Measurements from ENCODE around the gene IL2RA. TPM values are rescaled to one million over a fixed set of nuclear protein-coding genes. Genes with fewer than 3 reads are reported as not detected.

IL2RA gene
- polyA plus RNA-seq, 1 donor from 2014 or later: not detected

GRCh38 chr10:5996696-5997095 is 65.5 kb downstream of the IL2RA start:
- H3K4me2 ChIP-seq (ENCODE audit: low read length): no peak overlapping the region
- no peak overlapping the region for H2AFZ ChIP-seq (ENCODE audit: low read depth, low read length)
- H3K27me3 ChIP-seq (ENCODE audit: insufficient read depth, low read depth, low read length): no peaks in the 10 kb centered on the region
- no peak overlapping the region for H3K9ac ChIP-seq (ENCODE audit: low read length)
- no peak overlapping the region for H3K27ac ChIP-seq (ENCODE audit: low read length)
- H3K36me3 ChIP-seq (ENCODE audit: insufficient read depth, low read length): no peaks in the 10 kb centered on the region
- H3F3A ChIP-seq (ENCODE audit: insufficient read depth, low read length, poor library complexity, severe bottlenecking): no peaks in the 10 kb centered on the region
- H3K4me3 ChIP-seq (ENCODE audit: low read length): no peak overlapping the region
- peaks cover under 1% of the 10 kb centered on the region for H3K9me3 ChIP-seq (ENCODE audit: low read length)
- no peaks in the 10 kb centered on the region for H3K79me2 ChIP-seq (replicated peaks; ENCODE audit: insufficient read depth, low read length)
- no peaks in the 10 kb centered on the region for H4K20me1 ChIP-seq (ENCODE audit: insufficient read depth)
- TF ChIP-seq TAF1 (IDR thresholded peaks at IDR 0.05; ENCODE audit: low read depth) (no peak), SMC3 (conservative IDR thresholded peaks at IDR 0.05; ENCODE audit: poor library complexity) (no peak), EP300 (conservative IDR thresholded peaks at IDR 0.05; ENCODE audit: poor library complexity, severe bottlenecking) (no peak), POLR2AphosphoS5 (IDR thresholded peaks at IDR 0.05) (no peak)
- no peaks in the 10 kb centered on the region for H3K9me2 ChIP-seq (ENCODE audit: insufficient read depth, low read length)

GRCh38 chr10:5992398-5992797 is 69.8 kb downstream of the IL2RA start:
- no peaks in the 10 kb centered on the region for H4K20me1 ChIP-seq (ENCODE audit: insufficient read depth)
- no peak for TF ChIP-seq MXI1 (conservative IDR thresholded peaks at IDR 0.05; ENCODE audit: poor library complexity, severe bottlenecking)
- no peak for TF ChIP-seq RAD21 (conservative IDR thresholded peaks at IDR 0.05)
- TF ChIP-seq POLR2AphosphoS5 (IDR thresholded peaks at IDR 0.05): no peak
- H3K9ac ChIP-seq (ENCODE audit: low read length): no peak overlapping the region
- peaks cover 4% of the 10 kb centered on the region for H3K9me3 ChIP-seq (ENCODE audit: low read length)
- H3K79me2 ChIP-seq (replicated peaks; ENCODE audit: insufficient read depth, low read length): no peaks in the 10 kb centered on the region
- no peaks in the 10 kb centered on the region for H3K9me2 ChIP-seq (ENCODE audit: insufficient read depth, low read length)
- H3K4me2 ChIP-seq (ENCODE audit: low read length): no peak overlapping the region
- H3K27ac ChIP-seq (ENCODE audit: low read length): no peak overlapping the region
- H2AFZ ChIP-seq (ENCODE audit: low read depth, low read length): no peak overlapping the region
- no peaks in the 10 kb centered on the region for H3F3A ChIP-seq (ENCODE audit: insufficient read depth, low read length, poor library complexity, severe bottlenecking)
- no peak overlapping the region for H3K4me3 ChIP-seq (ENCODE audit: low read length)
- H3K27me3 ChIP-seq (ENCODE audit: insufficient read depth, low read depth, low read length): no peaks in the 10 kb centered on the region
- H3K36me3 ChIP-seq (ENCODE audit: insufficient read depth, low read length): no peaks in the 10 kb centered on the region

- no peak overlapping the region for H3K4me3 ChIP-seq (ENCODE audit: low read length)
- TF ChIP-seq CTCF (IDR thresholded peaks at IDR 0.05; ENCODE audit: poor library complexity, severe bottlenecking): no peak
- no peak for TF ChIP-seq REST (IDR thresholded peaks at IDR 0.05; ENCODE audit: borderline replicate concordance)
- TF ChIP-seq SMC3 (conservative IDR thresholded peaks at IDR 0.05; ENCODE audit: poor library complexity): no peak
- no peaks in the 10 kb centered on the region for H3K79me2 ChIP-seq (replicated peaks; ENCODE audit: insufficient read depth, low read length)
- H3K36me3 ChIP-seq (ENCODE audit: insufficient read depth, low read length): no peaks in the 10 kb centered on the region
- no peak overlapping the region for H2AFZ ChIP-seq (ENCODE audit: low read depth, low read length)
- H3K9ac ChIP-seq (ENCODE audit: low read length): no peak overlapping the region
- H3K9me3 ChIP-seq (ENCODE audit: low read length): peaks cover 4% of the 10 kb centered on the region
- no peaks in the 10 kb centered on the region for H3F3A ChIP-seq (ENCODE audit: insufficient read depth, low read length, poor library complexity, severe bottlenecking)
- H3K9me2 ChIP-seq (ENCODE audit: insufficient read depth, low read length): no peaks in the 10 kb centered on the region
- H3K27me3 ChIP-seq (ENCODE audit: insufficient read depth, low read depth, low read length): no peaks in the 10 kb centered on the region
- H4K20me1 ChIP-seq (ENCODE audit: insufficient read depth): no peaks in the 10 kb centered on the region
- no peak overlapping the region for H3K4me2 ChIP-seq (ENCODE audit: low read length)
- no peak overlapping the region for H3K27ac ChIP-seq (ENCODE audit: low read length)
These were observed 70.5 kb downstream of the IL2RA start for GRCh38 chr10:5991708-5992107.

Measured in neural cell (in vitro differentiated cells).